Caco-2 (cell line): Measurements from ENCODE around the gene HDAC9. TPM values are rescaled to one million over a fixed set of nuclear protein-coding genes. Genes with fewer than 3 reads are reported as not detected.

Source experiments
- BruUV-seq: library from RNA; stranded (reverse); fragments of 400-500 nt; replicated peaks from 2 replicates; lab custom pipeline; 2021; lab: Mats Ljungman, UMichigan
- CTCF ChIA-PET: fragments of 300-600 bp; sonication (Branson Sonifier 250); formaldehyde crosslinking; loops from one replicate; lab custom pipeline; 2022; ENCODE audit warnings: antibody characterized with exemption; lab: Charles Lee
- POLR2A ChIA-PET: fragments of 300-600 bp; sonication (Branson Sonifier 250); formaldehyde crosslinking; loops from one replicate; lab custom pipeline; 2022; ENCODE audit warnings: antibody characterized with exemption; lab: Charles Lee
- DNase-seq, 2 experiments: peaks; one replicate each; pipeline versions ENCODE4 v3.0.0 to v3.0.0-alpha.2; 2020 to 2022
- H3K27me3 ChIP-seq: replicated peaks from 2 replicates; pipeline ENCODE4 v1.6.0; 2011; ENCODE audit warnings: low read length; ENCODE audit not compliant: control insufficient read depth, insufficient read depth
- H3K36me3 ChIP-seq: 2 replicates; pipeline ENCODE4 v1.5.1; 2011; ENCODE audit warnings: low read length; ENCODE audit not compliant: control insufficient read depth, insufficient read depth
- H3K4me1 ChIP-seq: fragments of 250-450 bp; sonication (Bioruptor Pico); 2 replicates; pipeline ENCODE4 v1.5.1; 2020; ENCODE audit warnings: mild to moderate bottlenecking
- H3K4me3 ChIP-seq: 2 replicates; pipeline ENCODE4 v1.5.1; 2011; ENCODE audit warnings: low read depth, mild to moderate bottlenecking, control low read depth, low read length
- H3K9me3 ChIP-seq: fragments of 250-450 bp; sonication (Bioruptor Pico); 2 replicates; pipeline ENCODE4 v1.5.1; 2020; ENCODE audit warnings: mild to moderate bottlenecking, moderate library complexity
- H3K27ac Mint-ChIP-seq: one replicate; pipeline ENCODE4 v1.8.0; 2022; ENCODE audit warnings: mixed read lengths; ENCODE audit not compliant: unreplicated experiment
- H3K27me3 Mint-ChIP-seq: one replicate; pipeline ENCODE4 v1.8.0; 2022; ENCODE audit warnings: mixed read lengths; ENCODE audit not compliant: insufficient read depth, unreplicated experiment
- H3K36me3 Mint-ChIP-seq: one replicate; pipeline ENCODE4 v1.8.0; 2022; ENCODE audit warnings: mild to moderate bottlenecking, mixed read lengths; ENCODE audit not compliant: insufficient read depth, unreplicated experiment
- H3K4me1 Mint-ChIP-seq: one replicate; pipeline ENCODE4 v1.8.0; 2022; ENCODE audit warnings: low read depth, mixed read lengths; ENCODE audit not compliant: unreplicated experiment
- H3K4me3 Mint-ChIP-seq: one replicate; pipeline ENCODE4 v1.8.0; 2022; ENCODE audit warnings: mild to moderate bottlenecking, moderate library complexity, mixed read lengths; ENCODE audit not compliant: unreplicated experiment
- H3K9me3 Mint-ChIP-seq: one replicate; pipeline ENCODE4 v1.8.0; 2022; ENCODE audit warnings: mixed read lengths; ENCODE audit not compliant: unreplicated experiment
- CTCF ChIP-seq, 2 experiments: fragments of 200-600 bp in 1 of 2; IDR thresholded peaks; 1 replicate in 1 of 2; 2 replicates in 1 of 2; pipeline versions ENCODE4 v1.5.1 to v1.8.0; 2011 to 2022; ENCODE audit warnings: antibody characterized with exemption in 1 of 2, control low read depth in 1 of 2, inconsistent platforms in 1 of 2, low read depth in 1 of 2, low read length in 1 of 2, mild to moderate bottlenecking in 1 of 2, moderate library complexity in 1 of 2; ENCODE audit not compliant: insufficient read depth in 1 of 2, severe bottlenecking in 1 of 2, unreplicated experiment in 1 of 2
- intact Hi-C: fragments of 100-400 bp; cut with micrococcal nuclease; formaldehyde crosslinking; loops from one replicate; pipeline ENCODE4 v1.10.0; 2022; ENCODE audit not compliant: unreplicated experiment
- total RNA-seq: library from RNA; stranded (reverse); gene quantifications from 2 replicates; pipeline ENCODE4 v1.2.3, GENCODE V29; 2022

HDAC9 gene
- total RNA-seq, 1 experiment from 2014 or later = 0.27 TPM

GRCh38 chr7:18703685-18704084 is 208.1 kb downstream of the HDAC9 start:
- no peaks in the 10 kb centered on the region for H3K9me3 Mint-ChIP-seq
- ChIA-PET CTCF (no interaction called here), POLR2A (no interaction called here)
- no peaks in the 10 kb centered on the region for H3K9me3 ChIP-seq
- H3K4me1 Mint-ChIP-seq = no peaks in the 10 kb centered on the region
- peaks cover 8% of the 10 kb centered on the region for H3K27me3 Mint-ChIP-seq
- DNase-seq = no peak
- no TSS peak for BruUV-seq
- H3K4me3 ChIP-seq = no peak overlapping the region
- no peaks in the 10 kb centered on the region for H3K36me3 Mint-ChIP-seq
- no peak for TF ChIP-seq CTCF (IDR thresholded peaks at IDR 0.05; ENCODE audit: insufficient read depth in 1 of 2, low read depth in 1 of 2, low read length in 1 of 2, severe bottlenecking in 1 of 2, unreplicated experiment in 1 of 2)
- intact Hi-C loops = no loop called here
- no peak overlapping the region for H3K27ac Mint-ChIP-seq
- H3K36me3 ChIP-seq = no peaks in the 10 kb centered on the region
- H3K27me3 ChIP-seq = no peaks in the 10 kb centered on the region
- no peaks in the 10 kb centered on the region for H3K4me1 ChIP-seq
- H3K4me3 Mint-ChIP-seq = no peak overlapping the region

- Histone ChIP-seq H3K36me3 (no peaks in the 10 kb centered on the region), H3K9me3 (no peaks in the 10 kb centered on the region), H3K4me1 (no peaks in the 10 kb centered on the region), H3K4me3 (no peak overlapping the region), H3K27me3 (no peaks in the 10 kb centered on the region)
- Mint-ChIP-seq H3K4me3 (no peak overlapping the region), H3K27me3 (peaks cover 11% of the 10 kb centered on the region), H3K9me3 (no peaks in the 10 kb centered on the region), H3K27ac (no peak overlapping the region), H3K4me1 (no peaks in the 10 kb centered on the region), H3K36me3 (no peaks in the 10 kb centered on the region)
- POLR2A ChIA-PET = no interaction called here
- no peak for DNase-seq
- CTCF ChIA-PET = no interaction called here
- TF ChIP-seq CTCF (IDR thresholded peaks at IDR 0.05; ENCODE audit: insufficient read depth in 1 of 2, low read depth in 1 of 2, low read length in 1 of 2, severe bottlenecking in 1 of 2, unreplicated experiment in 1 of 2) = no peak
- intact Hi-C loops = no loop called here
- BruUV-seq = no TSS peak
These were observed 211.1 kb downstream of the HDAC9 start for GRCh38 chr7:18706670-18707069.

- POLR2A ChIA-PET = no interaction called here
- Histone ChIP-seq H3K4me1 (no peaks in the 10 kb centered on the region), H3K36me3 (no peaks in the 10 kb centered on the region), H3K27me3 (no peaks in the 10 kb centered on the region), H3K9me3 (no peaks in the 10 kb centered on the region), H3K4me3 (no peak overlapping the region)
- CTCF ChIA-PET = no interaction called here
- intact Hi-C loops = no loop called here
- Mint-ChIP-seq H3K4me3 (no peak overlapping the region), H3K36me3 (no peaks in the 10 kb centered on the region), H3K9me3 (no peaks in the 10 kb centered on the region), H3K27me3 (peaks cover 11% of the 10 kb centered on the region), H3K4me1 (no peaks in the 10 kb centered on the region), H3K27ac (no peak overlapping the region)
- BruUV-seq = no TSS peak
- DNase-seq = no peak
- no peak for TF ChIP-seq CTCF (IDR thresholded peaks at IDR 0.05; ENCODE audit: insufficient read depth in 1 of 2, low read depth in 1 of 2, low read length in 1 of 2, severe bottlenecking in 1 of 2, unreplicated experiment in 1 of 2)
These were observed 212.7 kb downstream of the HDAC9 start for GRCh38 chr7:18708204-18708603.
